HG02981 (cell line): Measurements from ENCODE around the gene SFTPD.
"Not testable (repeated sequence)": the region's sequence is repeated elsewhere in the genome, so short reads cannot be mapped to it uniquely, and the experiment has no call there.

Source experiments
- ATAC-seq: cut with Tn5 transposase; IDR thresholded peaks from one replicate; pipeline ENCODE4 v1.9.1; 2021; ENCODE audit warnings: mild to moderate bottlenecking, moderate library complexity; ENCODE audit not compliant: unreplicated experiment

Gene SFTPD

DNA sequence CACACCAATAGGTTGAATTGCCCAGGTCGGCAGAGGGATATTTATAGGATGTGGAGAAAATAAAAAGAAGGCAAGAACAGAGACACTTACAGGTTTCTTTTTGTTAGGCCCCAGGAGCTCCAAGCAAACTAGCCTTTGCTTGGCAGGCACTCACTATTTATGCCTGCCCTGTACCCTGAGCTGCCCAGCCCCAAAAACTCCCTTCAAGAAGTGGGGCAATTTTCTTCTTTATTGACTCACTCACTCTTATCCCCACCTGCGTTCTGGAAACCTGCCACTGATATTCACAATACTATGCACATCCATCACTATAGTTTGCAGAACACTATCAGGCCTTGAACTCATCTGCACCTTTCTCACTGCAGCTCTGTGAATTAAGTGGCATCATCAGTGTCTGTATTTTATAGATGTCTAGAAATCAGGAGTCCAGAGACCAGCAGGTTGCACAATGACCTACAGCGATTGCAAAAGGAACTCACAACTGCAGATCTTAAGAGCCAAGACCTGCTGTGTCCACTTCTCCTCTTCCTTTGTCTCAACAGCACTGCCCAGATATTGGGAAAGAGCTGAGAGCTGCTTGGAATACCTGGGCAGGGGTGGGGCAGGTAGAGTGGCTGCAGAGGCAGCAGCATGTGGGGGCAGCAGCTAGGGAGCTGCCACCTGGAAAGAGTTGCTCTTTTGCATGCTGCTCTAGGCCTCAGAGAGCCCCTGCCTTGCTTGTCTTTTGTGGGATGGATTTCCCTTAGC lies at the start of gene SFTPD:
TSS of gene SFTPD (minus strand) at position 130 of the 747 bp plus-strand sequence. CDS start 2,446 bp downstream, outside the sequence.
- no peak for ATAC-seq

DNA sequence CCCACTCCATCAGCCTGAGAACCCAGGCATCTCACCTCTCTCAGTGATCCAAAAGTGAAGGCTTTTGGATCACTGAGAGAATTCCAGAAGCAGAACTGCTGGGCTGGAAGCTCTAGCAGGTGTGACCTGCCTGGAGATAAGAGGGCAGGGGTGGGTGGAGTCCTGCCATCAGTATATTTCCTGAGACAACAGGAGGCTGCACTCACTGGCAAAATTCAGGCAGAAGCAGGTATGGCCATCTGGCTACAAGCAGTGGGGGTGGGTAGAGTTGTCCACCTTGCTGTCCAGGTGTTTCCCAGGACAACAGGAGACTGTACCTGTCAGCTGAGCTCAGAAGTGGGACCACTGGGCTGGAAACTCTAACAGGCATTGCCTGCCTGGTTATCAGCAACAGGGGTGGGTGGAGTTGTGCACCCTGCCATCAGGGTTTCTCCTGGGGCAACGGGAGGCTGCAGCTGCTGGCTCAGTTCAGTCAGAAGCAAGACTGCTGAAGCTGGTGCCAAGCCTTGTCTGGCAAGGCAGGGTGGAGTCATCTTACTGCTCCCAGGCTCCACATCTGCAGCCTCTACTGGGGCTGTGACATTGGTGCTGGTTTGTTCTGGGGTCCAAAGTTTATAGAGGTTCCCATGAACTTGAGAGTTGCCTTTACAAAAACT lies 47.2 kb upstream of the SFTPD start:
- ATAC-seq, result no peak

DNA sequence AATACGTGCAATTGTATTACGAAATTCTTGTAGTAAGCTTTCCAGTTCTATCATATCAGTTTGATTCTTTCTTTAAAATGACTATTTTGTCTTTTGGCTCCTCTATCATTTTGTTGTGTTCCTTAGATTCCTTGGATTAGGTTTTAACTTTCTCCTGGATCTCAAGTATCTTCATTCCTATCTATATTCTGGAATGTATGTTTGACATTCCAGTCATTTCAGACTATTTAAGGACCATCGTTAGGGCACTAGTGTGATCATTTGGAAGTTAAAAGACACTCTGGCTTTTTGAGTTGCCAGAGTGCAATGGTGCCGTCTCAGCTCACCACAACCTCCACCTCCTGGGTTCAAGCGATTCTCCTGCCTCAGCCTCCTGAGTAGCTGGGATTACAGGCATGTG lies 45.7 kb upstream of the SFTPD start:
- ATAC-seq, result no peak

DNA sequence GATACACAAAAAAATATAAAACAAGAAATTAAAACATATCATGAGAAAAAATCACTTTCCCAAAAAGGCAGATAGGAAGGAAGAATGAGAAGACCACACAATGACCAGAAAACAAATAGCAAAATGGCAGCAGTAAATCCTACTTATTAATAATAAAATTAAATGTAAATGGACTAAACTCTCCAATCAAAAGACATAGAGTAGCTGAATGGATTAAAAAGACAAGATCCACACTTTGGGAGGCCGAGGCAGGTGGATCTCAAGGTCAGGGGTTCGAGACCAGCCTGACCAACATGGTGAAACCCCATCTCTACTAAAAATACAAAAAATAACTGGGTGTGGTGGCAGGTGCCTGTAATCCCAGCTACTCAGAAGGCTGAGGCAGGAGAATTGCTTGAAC lies 39.3 kb upstream of the SFTPD start:
- not testable (repeated sequence) for ATAC-seq

DNA sequence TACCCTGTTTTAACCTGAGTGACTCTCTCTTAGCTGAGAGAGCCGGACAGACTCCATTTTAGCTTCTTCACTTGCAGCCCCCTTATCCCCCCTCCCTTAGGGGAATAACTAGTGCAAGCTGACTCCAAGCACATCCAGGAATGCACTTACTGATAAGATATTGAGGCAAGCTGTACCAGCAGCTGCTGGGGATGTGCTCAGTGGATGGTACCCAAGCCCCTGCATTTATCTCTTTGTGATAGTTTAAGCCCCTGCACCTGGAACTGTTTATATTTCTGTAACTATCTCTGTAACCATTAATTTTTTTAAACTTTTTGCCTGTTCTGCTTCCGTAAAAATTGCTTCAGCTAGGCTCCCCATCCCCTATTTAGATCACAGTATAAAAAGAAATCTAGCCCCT lies 37.8 kb upstream of the SFTPD start:
- ATAC-seq, result not testable (repeated sequence)

DNA sequence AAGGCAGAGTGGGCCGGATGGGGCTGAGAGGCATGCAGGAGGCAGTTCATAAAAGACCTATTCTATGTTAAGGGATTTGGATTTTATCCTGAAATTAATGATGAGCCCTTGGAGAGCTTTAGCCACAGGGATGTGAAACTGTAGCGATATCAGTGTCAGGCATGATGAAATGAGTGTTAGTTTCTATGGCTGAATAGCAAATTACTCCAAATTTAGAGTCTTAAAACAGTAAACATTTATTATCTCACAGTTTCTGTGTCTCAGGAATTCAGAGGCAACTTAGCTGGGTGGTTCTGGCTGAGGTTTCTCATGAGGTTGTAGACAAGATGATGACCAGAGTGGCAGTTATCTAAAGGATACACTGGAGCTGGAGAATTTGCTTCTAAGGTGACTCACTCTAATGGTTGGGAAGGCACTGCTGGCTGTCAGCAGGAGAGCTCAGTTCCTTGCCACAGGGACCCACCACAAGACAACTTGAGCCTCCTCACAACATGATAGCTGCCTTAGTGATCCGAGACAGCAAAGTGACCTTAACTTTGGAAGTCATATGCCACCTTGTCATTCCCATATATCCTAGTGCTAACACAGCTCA lies 36.7 kb upstream of the SFTPD start:
- no peak for ATAC-seq

DNA sequence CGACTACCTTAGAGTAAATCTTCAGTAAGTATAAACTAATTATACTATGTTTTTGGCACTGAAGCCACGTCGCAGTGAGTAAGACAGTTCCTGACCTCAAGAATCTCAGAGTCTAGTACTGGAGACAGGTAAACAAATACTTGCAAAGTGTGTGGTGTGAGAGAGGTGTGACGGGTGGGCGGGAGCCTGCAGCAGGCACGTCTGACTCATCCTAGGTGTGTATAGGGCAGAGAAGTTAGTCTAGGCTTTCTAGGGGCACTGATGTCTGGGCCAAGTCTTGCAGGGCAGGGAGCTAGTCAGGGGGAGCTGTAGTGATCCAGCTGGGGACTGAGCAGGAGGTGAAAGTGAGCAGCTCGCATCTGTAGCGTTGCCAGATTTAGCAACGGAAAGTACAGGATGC lies 35.9 kb upstream of the SFTPD start:
- ATAC-seq, result peak; percentile 70

DNA sequence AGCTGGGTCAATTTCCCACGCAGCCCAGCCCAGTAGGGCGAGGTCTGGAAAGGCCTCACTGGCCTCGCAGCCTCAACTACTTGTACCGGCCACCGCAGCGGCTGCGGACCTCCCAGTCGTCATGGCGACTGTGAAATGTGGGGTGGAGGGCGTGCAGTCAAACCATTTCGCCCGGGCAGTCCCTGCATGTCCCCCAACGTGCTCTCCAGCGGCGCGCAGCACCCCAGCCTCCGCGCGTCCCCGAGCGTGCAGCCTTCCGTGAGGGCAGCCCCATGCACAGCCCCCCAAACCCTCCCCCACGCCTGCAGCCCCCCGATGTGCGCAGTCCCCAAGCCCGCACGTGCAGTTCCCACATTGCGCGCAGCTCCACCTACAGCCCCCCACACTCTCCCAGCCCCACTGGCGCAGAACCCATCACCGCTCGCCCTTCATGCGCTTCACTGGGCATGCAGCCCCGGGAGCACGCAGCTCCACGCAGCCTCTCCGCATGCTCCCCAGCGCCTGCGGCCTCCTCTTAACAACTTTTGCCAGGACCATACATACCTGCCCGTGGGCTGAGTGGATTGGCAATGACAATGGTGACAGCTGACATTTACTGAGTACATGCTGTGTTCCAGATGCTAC lies 34.5 kb upstream of the SFTPD start:
- no peak for ATAC-seq

DNA sequence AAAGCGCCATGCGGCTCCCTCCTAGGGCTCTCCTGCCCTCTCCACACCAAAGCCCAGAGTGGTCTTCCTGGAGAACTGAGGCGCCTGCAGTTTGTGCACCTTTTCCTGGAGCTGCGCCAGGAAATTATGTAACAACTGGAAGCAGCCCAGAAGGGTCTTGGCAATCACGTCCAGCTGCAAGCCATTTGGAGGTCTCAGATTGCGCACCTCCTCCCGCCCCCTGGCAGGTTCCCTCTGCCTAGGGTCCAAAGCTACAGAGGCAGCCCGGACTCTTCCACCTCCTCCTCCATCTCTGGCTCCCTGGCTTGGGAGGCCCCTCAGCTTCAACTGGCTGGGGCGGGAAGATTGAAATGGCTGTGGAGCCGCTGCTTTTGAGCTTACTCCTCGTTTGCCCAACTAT lies 34.0 kb upstream of the SFTPD start:
- ATAC-seq, result no peak

DNA sequence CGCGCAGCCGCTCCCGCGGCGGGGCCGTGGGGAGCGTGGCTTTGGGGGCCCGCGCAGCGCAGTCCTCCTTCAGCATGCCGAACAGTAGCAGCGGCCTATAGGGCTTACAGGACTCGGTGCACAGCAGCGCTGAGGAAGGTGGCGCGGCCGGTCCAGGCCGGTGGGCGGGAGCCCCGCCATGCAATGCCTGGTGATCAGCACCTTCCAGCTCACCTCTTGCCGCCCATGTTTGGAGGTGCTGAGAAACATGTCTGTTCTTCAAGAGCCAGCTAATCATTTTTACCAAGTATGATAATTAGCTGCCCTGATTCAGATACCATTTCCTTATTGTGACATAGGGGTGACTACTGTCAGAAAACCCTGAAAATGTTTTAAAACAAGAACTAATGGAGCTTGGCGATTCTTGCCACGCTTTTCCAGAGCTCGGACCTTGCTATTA lies 33.5 kb upstream of the SFTPD start:
- no peak for ATAC-seq

DNA sequence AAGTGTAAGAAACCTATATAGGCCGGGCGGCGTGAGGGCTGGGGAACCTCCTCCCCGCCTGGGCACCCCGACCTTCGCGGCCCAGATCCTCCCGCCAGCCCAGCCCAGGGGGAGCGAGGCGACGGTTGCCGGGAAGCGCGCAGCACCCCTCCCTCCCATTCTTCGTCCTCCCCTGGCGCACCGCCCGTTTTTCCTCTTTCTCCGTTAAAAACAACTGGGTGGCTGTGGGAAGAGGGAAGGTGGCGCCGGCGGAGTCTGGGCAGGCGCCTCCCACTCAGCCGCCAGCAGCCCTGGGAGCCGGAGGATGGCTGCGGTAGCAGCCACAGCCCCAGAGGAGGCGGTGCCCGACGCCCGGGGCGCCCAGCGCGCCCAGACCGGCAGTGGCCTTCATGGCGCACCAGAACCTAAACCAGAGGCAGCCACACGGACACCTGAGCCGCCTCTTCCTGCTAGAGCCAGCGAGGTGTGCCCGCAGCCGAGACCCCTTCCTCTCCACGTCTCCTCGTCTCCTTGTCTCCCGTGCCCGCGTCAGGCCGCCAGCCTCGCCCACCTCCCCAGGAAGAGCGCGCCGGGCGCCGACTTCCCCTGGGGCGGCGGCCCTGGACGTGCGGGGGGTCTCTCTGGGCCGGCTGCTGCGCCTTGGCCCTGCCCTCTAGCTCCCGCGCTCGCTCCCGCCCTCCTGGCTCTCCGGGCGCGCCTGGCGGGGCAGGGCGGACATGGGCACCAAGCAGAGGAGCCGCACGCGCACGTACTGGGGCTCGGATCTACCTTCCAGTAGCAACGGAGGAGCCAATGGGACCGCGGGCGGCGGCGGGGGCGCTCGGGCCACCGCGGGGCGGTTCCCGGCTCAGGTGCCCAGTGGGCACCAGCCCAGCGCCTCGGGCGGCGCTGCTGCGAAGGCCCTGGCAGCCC lies 32.8 kb upstream of the SFTPD start:
- ATAC-seq, result no peak

DNA sequence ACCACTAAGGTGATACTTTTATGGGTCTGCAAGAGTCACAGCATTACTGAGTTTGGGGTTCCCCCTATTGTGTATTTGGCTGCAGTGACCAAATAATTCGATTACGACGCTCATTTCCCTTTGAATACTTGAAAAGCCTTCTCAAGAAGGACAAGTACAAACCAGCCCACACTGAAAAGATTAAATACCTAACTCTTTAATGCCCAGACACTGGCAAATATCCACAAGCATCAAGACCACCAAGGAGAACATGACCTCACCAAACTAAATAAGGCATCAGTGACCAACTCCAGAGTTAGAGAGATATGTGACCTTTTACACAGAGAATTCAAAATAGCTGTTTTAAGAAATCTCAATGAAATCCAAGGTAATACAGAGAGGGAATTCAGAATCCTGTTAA lies 31.8 kb upstream of the SFTPD start:
- no peak for ATAC-seq

DNA sequence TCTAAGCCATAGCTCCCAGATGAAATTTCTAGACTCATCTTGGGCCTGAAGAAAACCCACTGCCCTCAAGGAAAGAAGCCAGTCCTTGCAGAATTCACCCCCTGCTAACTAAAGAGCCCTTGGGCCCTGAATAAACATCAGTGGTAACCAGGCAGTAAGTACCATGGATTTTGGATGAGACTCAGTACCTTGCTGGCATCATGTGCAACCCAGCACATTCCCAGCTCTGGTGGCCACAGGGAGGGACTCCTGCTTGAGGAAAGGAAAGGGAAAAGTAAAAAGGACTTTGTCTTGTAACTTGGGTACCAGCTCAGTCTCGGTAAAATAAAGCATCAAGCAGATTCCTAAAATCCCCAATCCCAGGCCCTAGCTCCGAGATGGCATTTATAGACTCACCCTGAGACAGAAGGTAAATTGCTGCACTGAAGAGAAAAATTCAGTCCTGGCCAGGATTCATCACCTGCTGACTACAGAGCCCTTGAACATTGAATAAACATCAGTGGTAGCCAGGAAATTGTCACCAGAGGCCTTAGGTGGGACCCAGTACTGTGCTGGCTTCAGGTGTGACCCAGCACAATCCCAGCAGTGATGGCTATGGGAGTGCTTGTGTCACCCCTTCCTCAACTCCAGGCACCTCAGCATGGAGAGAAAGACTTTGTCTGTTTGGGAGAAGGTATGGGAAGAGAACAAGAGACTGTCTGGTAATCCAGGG lies 31.2 kb upstream of the SFTPD start:
- ATAC-seq, result no peak

DNA sequence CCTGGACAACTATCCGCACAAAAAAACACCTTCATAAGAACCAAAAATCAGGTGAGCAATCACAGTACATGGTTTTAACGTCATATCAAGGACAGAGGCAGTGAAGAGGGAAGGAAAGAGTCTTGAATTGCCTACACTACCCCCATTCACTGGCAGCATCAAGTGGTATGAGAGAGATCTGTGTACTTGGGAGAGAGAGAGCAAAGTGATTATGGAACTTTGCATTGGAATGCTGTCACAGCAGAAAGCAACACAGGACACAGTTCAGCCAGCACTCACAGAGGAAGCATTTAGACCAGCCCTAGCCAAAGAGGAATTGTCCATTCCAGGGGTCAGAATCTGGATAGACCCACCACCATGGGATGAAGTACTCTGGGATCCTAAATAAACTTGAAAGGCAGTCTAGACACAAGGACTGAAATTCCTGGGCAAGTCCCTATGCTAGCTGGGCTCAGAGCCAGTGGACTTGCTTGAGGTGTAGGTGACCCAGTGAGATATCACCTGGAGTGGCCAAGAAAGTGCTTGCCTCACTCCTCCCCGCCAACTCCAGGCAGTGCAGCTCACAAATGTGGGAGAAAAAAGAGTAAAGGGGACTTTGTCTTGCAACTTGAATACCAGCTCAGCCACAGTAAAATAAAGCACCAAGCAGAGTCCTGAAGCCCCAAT lies 30.5 kb upstream of the SFTPD start:
- ATAC-seq, result no peak

DNA sequence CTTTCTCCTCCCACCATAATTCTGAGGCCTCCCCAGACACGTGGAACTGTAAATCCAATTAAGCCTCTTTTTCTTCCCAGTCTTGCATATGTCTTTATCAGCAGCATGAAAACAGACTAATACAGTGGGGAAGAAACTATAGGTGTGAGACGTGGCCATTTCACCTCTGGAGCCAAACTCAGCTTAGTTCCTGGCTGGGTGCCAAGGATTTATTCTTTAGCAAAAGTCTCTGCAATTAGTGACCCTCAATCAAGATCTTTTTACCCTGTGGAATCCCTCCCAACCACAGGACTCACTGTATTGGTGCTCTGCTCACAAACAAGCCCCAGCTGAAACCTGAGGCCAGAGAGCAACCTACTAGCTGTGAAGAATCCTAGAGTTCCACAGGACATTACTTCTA lies 28.1 kb upstream of the SFTPD start:
- ATAC-seq, result no peak

DNA sequence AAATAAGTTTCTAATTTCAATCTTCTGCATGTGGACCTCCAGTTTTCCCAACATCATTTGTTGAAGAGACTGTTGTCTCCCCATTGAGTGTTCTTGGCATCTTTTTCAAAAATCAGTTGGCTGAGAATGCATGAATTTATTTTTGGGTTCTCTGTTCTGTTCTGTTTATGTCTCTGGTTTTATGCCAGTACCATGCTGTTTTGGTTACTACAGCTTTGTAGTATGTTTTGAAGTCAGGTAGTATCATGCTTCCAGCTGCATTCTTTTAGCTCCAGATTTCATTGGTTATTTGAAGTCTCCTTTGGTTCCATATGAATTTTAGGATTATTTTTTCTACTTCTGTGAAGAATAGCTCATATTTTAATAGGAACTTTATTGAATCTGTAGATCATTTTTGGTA lies 21.2 kb upstream of the SFTPD start:
- ATAC-seq, result no peak

DNA sequence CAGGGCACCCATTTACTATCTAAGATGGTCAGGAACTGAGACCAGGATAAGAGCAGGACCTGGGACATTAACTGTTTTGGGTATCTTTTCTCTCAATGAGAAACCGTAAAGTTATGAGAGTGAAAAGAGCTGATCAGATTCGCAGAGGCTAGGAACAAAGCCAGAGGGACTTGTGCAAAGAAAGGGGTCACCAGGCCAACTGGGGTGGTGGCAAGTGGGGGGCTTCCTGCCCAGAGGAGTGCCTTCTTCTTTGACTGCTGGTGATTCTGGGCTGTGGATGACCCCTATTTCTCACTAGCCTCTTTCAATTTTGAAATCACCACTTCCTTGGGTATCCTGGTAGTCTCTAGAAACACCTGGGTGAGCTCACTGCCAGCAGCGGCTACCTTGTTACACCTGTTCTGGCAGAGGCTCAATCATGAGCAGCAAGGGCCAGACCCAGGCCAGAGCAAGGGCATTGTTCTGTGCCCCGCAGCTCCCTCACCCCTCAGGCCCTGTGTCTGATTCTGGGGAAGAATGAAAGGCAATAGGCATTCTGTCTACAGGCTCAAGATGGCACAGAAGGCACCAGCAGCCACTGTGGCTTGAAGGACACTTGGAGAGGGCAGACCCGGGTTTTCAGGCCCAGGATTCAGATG lies 999 bp downstream of the SFTPD start:
- no peak for ATAC-seq

DNA sequence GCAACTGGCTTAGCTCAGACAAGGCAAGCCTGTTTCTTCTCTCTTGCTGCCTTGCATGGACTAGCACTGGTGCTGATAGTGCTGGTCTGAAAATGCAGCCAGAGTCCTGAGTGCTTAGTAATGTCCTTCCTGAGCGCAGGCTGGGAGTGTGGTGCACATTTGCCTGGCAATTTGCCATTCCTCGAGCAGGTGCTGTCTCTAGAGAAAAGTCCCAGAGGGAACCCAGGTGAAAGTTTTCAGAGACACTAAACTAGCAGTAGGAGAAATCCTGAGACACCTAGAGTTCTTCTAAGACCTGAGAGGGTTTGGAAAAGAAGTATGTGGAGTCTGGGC lies 1.9 kb downstream of the SFTPD start:
- no peak for ATAC-seq
